ENCODE data around the gene FOSL1. TPM values are rescaled to one million over a fixed set of nuclear protein-coding genes. Genes with fewer than 3 reads are reported as not detected.

Gene FOSL1
- total and polyA plus RNA-seq, 2 of the 13 experiments (the other 11 are each of a cell fraction or from before 2014, with no cell fraction given) = 4.0 to 4.1 TPM

DNA sequence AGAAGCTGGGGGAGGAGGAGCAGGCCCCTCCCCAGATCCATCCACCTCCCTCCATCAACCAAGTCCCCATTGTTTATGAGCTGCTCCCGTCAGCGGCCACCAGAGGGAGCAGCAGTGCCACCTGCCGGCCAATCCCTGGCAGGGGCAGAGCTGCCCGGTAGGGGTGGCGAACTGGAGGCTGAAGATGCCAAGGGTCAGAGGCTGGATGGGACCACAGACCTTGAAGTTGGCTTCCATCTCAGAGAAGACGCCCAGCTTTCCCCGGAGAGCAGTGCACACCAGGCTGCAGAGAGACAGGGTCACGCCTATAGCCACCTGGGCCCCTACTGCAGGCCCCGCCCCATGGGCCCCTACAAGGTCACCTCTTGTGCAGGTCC, 15.5 kb downstream of the FOSL1 start (continued):
- TF ChIP-seq, protein P1, sequence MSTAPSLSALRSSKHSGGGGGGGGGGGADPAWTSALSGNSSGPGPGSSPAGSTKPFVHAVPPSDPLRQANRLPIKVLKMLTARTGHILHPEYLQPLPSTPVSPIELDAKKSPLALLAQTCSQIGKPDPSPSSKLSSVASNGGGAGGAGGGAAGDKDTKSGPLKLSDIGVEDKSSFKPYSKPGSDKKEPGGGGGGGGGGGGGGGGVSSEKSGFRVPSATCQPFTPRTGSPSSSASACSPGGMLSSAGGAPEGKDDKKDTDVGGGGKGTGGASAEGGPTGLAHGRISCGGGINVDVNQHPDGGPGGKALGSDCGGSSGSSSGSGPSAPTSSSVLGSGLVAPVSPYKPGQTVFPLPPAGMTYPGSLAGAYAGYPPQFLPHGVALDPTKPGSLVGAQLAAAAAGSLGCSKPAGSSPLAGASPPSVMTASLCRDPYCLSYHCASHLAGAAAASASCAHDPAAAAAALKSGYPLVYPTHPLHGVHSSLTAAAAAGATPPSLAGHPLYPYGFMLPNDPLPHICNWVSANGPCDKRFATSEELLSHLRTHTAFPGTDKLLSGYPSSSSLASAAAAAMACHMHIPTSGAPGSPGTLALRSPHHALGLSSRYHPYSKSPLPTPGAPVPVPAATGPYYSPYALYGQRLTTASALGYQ (CRISPR knock-in tag; IDR thresholded peaks at IDR 0.05) = no peak
- TF ChIP-seq ZNF768 (CRISPR knock-in tag; IDR thresholded peaks at IDR 0.05) (no peak), TRIM24 (CRISPR knock-in tag; IDR thresholded peaks at IDR 0.05) (no peak), NCOA1 (CRISPR knock-in tag; IDR thresholded peaks at IDR 0.05) (no peak), ZNF160 (CRISPR knock-in tag; IDR thresholded peaks at IDR 0.05) (no peak), ZHX2 (IDR thresholded peaks at IDR 0.05; ENCODE audit: low read depth) (no peak), ZHX2 (CRISPR knock-in tag; IDR thresholded peaks at IDR 0.05; ENCODE audit: borderline replicate concordance) (no peak), ZNF24 (IDR thresholded peaks at IDR 0.05) (no peak), RBFOX2 (IDR thresholded peaks at IDR 0.05; ENCODE audit: low read depth, low read length) (no peak)
- TF ChIP-seq, protein P2, sequence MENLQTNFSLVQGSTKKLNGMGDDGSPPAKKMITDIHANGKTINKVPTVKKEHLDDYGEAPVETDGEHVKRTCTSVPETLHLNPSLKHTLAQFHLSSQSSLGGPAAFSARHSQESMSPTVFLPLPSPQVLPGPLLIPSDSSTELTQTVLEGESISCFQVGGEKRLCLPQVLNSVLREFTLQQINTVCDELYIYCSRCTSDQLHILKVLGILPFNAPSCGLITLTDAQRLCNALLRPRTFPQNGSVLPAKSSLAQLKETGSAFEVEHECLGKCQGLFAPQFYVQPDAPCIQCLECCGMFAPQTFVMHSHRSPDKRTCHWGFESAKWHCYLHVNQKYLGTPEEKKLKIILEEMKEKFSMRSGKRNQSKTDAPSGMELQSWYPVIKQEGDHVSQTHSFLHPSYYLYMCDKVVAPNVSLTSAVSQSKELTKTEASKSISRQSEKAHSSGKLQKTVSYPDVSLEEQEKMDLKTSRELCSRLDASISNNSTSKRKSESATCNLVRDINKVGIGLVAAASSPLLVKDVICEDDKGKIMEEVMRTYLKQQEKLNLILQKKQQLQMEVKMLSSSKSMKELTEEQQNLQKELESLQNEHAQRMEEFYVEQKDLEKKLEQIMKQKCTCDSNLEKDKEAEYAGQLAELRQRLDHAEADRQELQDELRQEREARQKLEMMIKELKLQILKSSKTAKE (CRISPR knock-in tag; IDR thresholded peaks at IDR 0.05; ENCODE audit: borderline replicate concordance) = no peak
- TF ChIP-seq, protein P3, sequence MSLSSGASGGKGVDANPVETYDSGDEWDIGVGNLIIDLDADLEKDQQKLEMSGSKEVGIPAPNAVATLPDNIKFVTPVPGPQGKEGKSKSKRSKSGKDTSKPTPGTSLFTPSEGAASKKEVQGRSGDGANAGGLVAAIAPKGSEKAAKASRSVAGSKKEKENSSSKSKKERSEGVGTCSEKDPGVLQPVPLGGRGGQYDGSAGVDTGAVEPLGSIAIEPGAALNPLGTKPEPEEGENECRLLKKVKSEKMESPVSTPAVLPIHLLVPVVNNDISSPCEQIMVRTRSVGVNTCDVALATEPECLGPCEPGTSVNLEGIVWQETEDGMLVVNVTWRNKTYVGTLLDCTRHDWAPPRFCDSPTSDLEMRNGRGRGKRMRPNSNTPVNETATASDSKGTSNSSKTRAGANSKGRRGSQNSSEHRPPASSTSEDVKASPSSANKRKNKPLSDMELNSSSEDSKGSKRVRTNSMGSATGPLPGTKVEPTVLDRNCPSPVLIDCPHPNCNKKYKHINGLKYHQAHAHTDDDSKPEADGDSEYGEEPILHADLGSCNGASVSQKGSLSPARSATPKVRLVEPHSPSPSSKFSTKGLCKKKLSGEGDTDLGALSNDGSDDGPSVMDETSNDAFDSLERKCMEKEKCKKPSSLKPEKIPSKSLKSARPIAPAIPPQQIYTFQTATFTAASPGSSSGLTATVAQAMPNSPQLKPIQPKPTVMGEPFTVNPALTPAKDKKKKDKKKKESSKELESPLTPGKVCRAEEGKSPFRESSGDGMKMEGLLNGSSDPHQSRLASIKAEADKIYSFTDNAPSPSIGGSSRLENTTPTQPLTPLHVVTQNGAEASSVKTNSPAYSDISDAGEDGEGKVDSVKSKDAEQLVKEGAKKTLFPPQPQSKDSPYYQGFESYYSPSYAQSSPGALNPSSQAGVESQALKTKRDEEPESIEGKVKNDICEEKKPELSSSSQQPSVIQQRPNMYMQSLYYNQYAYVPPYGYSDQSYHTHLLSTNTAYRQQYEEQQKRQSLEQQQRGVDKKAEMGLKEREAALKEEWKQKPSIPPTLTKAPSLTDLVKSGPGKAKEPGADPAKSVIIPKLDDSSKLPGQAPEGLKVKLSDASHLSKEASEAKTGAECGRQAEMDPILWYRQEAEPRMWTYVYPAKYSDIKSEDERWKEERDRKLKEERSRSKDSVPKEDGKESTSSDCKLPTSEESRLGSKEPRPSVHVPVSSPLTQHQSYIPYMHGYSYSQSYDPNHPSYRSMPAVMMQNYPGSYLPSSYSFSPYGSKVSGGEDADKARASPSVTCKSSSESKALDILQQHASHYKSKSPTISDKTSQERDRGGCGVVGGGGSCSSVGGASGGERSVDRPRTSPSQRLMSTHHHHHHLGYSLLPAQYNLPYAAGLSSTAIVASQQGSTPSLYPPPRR (CRISPR knock-in tag; IDR thresholded peaks at IDR 0.05; ENCODE audit: borderline replicate concordance) = no peak
- TF ChIP-seq, protein P4, sequence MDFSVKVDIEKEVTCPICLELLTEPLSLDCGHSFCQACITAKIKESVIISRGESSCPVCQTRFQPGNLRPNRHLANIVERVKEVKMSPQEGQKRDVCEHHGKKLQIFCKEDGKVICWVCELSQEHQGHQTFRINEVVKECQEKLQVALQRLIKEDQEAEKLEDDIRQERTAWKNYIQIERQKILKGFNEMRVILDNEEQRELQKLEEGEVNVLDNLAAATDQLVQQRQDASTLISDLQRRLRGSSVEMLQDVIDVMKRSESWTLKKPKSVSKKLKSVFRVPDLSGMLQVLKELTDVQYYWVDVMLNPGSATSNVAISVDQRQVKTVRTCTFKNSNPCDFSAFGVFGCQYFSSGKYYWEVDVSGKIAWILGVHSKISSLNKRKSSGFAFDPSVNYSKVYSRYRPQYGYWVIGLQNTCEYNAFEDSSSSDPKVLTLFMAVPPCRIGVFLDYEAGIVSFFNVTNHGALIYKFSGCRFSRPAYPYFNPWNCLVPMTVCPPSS (IDR thresholded peaks at IDR 0.05) = no peak
